AG09319 (cell line): ENCODE data around the gene GPR137B.

Experiments used
- DNase-seq: peaks from one replicate; pipeline ENCODE4 v3.0.0-alpha.2; 2010; ENCODE audit warnings: low read depth; ENCODE audit errors: extremely low read depth
- CTCF ChIP-seq: IDR thresholded peaks from 2 replicates; pipeline ENCODE4 v1.5.1; 2011; ENCODE audit warnings: low read depth, mild to moderate bottlenecking, inconsistent platforms, low read length, moderate library complexity

Gene GPR137B

GRCh38 chr1:236144446-236145150, 2.3 kb downstream of the GPR137B start:
- no peak for DNase-seq
- TF ChIP-seq CTCF, result no peak

- TF ChIP-seq CTCF, result no peak
- DNase-seq, result no peak
Measured at GRCh38 chr1:236147068-236147467, 4.7 kb downstream of the GPR137B start.

GRCh38 chr1:236147521-236148469, 5.5 kb downstream of the GPR137B start:
- no peak for TF ChIP-seq CTCF

DNA sequence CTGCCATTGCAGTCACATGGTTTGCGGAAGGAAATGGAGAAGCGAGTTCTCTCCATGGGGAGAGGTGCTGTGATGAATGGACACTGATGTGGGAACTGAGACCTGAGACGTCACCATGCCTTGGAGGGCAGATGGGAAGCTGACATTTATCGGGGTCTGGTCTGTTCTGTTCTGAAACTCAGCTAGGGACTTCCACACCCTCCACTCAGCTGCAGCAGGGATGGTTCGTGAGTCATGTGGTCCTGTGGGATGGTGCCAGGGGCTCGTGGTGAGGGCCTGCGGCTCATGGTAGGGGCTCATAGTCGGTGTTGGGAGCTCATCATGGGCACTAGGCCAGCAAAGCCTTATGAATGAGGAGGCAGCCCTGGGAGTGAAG, 6.1 kb downstream of the GPR137B start:
- no peak for TF ChIP-seq CTCF
- DNase-seq, result no peak

More at GRCh38 chr1:236147521-236148469, 5.5 kb downstream of the GPR137B start:
- no peak for DNase-seq

DNA sequence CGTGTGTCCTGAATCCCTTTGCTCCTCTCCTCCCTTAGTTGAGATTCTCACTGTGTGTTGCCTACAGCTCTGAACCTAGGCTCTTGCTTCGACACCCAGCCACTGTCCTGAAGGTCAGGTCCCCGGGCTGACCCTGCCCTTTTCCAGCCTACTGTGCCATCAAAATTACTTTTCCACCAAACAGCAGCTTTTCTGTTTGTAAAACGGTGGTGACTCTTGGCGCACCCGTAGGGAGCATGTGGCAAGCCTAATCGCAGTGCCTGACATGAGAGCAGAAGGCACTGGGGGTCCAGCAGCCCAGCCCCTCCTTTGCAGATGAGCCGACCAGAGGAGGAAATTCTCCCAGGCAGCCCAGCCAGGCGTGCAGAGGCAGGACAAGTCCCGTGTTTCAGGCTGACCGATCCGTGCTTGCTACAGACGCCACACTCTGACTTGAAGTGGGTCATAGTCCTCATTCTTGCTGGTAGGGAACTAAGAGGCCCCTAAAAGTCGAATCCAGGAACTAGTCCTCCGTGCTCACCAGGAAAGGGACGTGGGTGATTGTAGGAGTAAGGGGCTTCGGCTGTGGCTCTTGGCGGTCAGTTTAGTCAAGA, 6.8 kb downstream of the GPR137B start:
- DNase-seq, result no peak
- no peak for TF ChIP-seq CTCF

GRCh38 chr1:236149696-236150228, 7.4 kb downstream of the GPR137B start:
- no peak for DNase-seq
- no peak for TF ChIP-seq CTCF
